Esophagus mucosa (tissue), 1 donor: ENCODE measurements around the gene NSMCE1. TPM values are rescaled to one million over a fixed set of nuclear protein-coding genes. Genes with fewer than 3 reads are reported as not detected.
"Not testable (repeated sequence)": the region's sequence is repeated elsewhere in the genome, so short reads cannot be mapped to it uniquely, and the experiment has no call there.

ENCODE experiments used
- ATAC-seq: fragments of 200-7000 bp; cut with Tn5 transposase; one replicate; pipeline ENCODE4 v1.9.1; 2020
- total RNA-seq: library from RNA; stranded (reverse); gene quantifications from one replicate; pipeline ENCODE4 v1.2.4, GENCODE V29; 2023
- donor health status: DM: yes; HTN: yes; CAD: no.

The NSMCE1 gene
- total RNA-seq, 1 donor from 2014 or later = 46.8 TPM

GRCh38 chr16:27302126-27302525, 33.6 kb upstream of the NSMCE1 start:
- no peak for ATAC-seq

- no peak for ATAC-seq
Observed at GRCh38 chr16:27301236-27301861, 32.8 kb upstream of the NSMCE1 start.

GRCh38 chr16:27298132-27298531, 29.6 kb upstream of the NSMCE1 start:
- no peak for ATAC-seq

GRCh38 chr16:27293343-27293742, 24.8 kb upstream of the NSMCE1 start:
- ATAC-seq = no peak

DNA sequence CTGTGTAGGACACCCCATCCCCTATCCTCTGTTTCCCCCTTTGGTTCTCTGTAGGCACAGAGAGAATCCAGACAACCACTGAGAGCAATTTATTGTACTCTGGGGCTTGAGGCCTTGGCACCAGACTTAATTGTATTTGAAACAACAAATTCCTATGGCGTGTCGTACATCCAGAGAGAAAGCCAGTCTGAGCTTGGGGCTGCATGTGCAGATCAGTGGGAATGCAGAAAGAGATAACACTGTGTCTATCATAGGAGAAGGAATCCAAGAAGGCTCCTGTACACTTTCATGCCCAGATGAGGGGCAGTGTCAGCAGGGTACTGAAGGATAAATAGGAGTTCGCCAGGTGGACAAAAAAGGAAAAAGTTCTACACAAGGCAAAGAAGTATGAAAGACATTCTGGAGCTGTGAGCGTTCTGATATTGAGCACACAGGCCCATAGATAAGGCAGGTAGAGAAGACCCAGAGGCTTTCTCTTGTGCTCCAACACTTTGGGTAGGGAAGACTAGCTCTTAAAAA, 23.2 kb upstream of the NSMCE1 start:
- ATAC-seq = no peak

- ATAC-seq = no peak
Observed at GRCh38 chr16:27291106-27291505, 22.5 kb upstream of the NSMCE1 start.

- no peak for ATAC-seq
Observed at GRCh38 chr16:27290562-27290961, 22.0 kb upstream of the NSMCE1 start.

- ATAC-seq = no peak
Observed at GRCh38 chr16:27289669-27290068, 21.1 kb upstream of the NSMCE1 start.

DNA sequence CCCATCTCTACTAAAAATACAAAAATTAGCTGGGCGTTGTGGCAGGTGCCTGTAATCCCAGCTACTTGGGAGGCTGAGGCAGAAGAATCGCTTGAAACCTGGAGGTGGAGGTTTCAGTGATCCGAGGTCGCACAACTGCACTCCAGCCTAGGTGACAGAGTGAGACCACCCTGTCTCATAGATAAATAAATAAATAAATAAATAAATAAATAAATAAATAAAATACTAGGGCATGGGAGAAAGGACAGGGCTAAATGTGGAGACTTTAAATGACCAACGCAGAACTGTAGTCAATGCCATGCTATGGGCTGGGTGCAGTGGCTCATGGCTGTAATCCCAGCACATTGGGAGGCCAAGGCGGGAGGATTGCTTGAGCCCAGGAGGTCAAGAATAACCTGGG, 19.7 kb upstream of the NSMCE1 start:
- not testable (repeated sequence) for ATAC-seq

DNA sequence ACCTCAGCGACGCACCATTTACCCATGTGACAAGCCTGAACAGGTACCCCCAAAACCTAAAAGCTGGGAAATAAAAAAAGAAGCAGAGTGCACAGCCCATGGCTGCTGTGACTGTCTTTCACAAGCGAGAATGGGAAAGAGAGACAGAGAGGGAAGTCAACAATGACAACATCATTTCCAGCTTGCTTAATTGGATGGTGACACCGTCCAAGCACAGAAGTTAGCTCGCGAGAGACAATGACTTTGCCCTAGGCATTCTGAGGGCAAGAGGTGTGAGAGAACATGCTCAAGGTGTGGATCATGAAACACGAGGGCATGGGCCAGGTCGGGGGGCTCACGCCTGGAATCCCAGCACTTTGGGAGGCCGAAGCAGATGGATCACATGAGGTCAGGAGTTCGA, 19.3 kb upstream of the NSMCE1 start:
- ATAC-seq = no peak

DNA sequence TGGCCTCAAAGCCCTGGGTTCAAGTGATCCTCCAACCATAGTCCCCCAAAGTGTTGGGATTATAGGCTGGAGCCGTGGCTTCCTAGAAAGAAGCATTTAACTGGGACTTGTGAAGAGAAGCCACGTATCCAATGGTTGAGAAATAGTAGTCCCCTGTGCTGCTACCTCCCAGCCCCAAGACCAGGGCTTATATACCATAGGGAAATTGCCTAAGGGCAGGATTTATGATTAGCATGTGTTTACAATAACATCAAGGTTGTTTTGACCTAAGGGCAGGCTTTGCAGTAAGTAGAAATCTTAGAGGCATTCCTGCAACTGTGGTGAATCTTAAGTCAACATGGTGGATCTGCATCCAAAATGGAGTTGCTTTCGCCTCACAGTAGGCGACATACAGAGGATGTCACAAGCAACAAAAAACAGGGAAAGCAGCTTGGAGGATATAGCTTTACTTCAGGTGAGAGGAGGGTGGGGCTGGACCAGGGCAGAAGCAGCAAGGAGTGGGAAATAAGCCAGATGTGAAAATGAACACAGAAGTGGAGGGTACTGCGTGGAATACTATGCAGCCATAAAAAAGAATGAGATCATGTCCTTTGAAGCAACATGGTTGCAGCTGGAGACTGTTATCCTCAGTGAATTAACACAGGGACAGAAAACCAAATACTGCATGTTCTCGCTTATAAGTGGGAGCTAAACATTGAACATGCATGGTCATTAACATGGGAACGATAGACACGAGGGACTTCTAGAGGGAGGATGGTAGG, 18.7 kb upstream of the NSMCE1 start:
- ATAC-seq = no peak

DNA sequence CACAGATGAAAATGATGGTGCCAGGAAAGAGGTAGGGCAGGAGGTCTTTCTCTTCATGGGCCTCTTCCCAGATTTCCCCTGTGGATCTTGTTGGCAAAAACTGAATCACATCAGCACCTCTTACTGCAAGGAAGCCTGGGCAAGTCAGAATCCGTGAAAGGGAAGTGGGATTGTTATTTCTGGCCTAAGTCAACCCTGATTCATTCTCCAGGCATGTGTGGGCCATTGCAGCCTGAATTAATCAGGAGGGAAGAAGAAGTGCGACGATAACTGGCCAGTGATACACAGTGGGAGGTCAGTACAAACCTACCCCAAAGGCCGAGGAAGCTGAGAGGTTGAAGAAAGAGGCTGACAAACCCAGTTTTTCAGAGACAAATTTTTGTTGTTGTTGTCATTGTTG, 17.9 kb upstream of the NSMCE1 start:
- peak; percentile 76 for ATAC-seq

DNA sequence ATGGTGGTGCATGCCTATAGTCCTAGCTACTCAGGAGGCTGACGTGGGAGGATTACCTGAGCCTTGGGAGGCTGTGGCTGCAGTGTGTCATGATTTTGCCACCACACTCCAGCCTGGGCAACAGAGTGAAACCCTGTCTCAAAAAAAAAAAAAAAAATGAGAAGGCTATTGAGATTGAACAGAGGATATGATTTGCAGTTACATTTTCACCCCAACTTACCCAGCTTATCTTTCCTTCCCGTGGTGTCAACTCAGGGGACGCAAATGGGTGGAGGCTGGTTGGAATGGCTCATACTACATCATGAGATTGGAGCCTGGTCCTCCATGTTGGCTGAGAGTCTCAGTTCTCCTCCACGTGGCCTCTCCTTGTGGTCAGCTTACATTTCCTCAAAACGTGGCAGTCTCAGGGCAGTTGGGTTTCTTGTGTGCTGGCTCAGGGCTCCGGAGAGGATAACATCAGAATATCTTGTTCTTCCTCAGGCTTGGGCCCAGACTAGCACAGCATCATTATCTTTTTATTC, 17.2 kb upstream of the NSMCE1 start:
- peak; percentile 22 for ATAC-seq

GRCh38 chr16:27284865-27285675, 16.5 kb upstream of the NSMCE1 start:
- ATAC-seq = no peak

DNA sequence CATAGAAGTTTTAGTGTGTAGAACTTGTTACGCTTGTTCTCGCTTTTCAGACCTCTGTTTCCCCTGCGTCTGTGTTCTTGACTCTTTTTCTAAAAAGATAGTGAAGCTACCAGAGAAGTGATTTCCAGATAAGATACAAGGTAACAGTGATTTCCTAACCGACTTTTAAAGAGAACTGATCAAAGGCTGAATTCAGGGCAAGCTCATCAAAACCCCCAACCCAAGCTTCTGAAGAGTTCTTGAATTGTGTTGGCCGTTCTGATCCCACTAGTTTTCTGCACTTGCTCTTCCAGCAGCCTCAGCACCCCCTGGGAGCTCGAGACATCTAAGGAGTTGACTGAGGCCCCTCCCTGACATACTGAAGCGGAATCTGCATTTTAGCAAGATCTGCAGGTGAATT, 12.7 kb upstream of the NSMCE1 start:
- ATAC-seq = no peak

DNA sequence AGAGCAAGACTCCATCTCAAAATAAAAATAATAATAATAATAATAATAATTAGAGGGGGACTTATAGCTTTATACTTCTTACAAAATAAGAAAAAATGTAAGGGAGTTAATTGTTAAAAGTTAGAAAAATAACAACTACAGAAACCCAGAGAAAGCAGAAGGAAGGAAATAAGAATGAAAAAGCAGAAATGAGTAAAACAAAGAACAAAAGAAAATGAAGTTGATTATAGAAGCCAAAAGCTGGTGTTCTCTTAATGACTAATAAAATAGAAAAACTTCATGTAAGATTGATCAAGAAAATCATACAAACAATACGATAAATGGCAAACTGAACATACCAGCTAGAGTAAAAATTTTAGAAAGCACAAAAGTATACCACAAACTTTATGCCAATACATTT, 6.8 kb upstream of the NSMCE1 start:
- no peak for ATAC-seq

DNA sequence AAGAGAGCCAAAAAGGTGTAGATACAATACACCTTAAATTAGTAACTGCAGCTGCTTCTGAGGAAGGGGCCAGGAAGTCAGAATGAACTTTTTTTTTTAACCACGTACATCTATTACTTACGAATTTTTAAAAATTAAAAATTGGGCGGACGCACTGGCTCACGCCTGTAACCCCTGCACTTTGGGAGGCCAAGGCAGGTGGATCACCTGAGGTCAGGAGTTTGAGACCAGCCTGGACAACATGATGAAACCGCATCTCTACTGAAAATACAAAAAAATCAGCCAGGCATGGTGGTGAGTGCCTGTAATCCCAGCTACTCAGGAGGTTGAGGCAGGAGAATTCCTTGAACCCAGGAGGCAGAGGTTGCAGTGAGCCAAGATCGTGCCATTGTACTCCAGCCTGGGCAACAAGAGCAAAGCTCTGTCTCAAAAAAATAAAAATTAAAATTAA, 5.9 kb upstream of the NSMCE1 start:
- not testable (repeated sequence) for ATAC-seq

DNA sequence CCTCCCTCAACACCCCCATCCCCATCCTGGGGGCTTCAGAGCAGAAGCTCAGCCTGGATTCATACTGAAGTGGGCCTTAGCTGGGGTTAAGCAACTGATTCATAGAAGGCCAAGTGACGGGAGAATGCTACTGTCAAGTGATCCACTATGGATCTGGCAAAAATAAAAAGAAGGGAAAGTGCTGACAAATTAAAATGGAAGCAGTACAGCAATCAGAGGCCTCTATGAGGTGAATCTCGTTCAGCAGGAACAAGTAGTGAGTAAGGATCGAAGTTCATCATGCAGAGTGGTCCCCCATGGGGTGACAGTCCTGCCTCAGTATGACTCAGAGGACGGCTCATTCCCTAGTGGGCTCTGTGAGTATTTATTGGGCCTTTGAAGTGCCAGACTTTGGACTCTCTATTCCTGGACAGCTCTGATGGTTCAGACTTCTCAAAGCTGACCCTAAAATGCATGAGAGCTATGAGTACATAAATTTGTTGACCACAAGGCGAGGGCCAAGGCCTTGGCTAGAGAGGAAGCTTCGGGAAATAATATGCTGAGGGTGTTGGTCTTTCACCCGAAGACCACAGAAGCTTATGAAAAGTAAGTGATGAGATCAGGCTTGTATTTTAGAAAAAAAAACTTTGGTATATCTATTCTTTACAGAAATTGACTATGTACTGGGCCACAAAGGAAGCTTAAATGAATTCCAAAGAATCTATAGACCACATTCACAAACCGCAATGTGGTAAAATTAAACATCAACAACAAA, 5.3 kb upstream of the NSMCE1 start:
- no peak for ATAC-seq

GRCh38 chr16:27273330-27273669, 4.7 kb upstream of the NSMCE1 start:
- no peak for ATAC-seq

DNA sequence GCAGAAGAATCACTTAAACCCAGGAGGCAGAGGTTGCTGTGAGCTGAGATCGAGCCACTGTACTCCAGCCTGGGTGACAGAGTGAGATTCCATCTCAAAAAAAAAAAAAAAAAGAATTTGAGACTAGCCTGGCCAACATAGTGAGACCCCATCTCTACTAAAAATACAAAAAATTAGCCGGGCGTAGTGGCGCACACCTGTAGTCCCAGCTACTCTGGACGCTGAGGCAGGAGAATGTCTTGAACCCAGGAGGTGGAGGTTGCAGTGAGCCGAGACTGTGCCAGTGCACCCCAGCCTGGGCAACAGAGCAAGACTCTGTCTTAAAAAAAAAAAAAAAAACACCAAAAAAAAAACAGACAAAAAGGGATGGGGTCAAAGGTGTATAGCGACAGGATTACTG, 4.1 kb upstream of the NSMCE1 start:
- not testable (repeated sequence) for ATAC-seq

GRCh38 chr16:27272076-27272475, 3.5 kb upstream of the NSMCE1 start:
- no peak for ATAC-seq

GRCh38 chr16:27270349-27270748, 1.8 kb upstream of the NSMCE1 start:
- ATAC-seq = no peak
